ENCODE results near the gene PTPRCAP. TPM values are rescaled to one million over a fixed set of nuclear protein-coding genes. Genes with fewer than 3 reads are reported as not detected.

Gene PTPRCAP
- total RNA-seq, 1 experiment from 2014 or later: 0.37 TPM

DNA sequence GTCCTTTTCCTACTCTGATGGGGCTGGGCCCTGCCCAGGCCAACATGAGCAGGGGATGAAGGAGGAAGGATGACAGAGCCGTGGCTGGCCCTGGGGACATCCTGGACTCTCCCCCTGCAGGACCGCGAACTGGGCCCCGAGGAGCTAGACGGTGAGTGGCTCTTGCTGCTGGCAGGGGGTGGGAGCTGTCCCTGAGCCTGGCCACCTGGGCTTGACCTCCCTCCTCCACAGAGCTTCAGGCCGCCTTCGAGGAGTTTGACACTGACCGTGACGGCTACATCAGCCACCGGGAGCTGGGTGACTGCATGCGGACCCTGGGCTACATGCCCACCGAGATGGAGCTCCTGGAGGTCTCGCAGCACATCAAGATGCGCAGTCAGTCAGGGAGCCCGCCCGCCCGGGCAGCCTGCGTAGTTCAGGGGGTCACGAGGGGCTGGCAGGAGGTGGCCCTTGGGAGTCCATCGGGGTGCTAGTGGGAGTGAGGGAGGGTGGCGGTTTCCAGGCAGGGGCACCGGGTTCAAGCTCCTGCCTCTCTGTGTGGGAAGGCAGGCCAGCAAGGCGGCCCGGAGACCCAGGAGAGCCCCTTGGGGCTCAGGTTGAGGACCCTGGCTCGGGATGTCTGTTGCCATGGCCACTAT is 18.7 kb upstream of the PTPRCAP start:
- no peaks in the 10 kb centered on the region for H3K36me3 ChIP-seq
- H3K4me3 ChIP-seq: no peak overlapping the region
- no peaks in the 10 kb centered on the region; the same call in 1 of the 2 replicates for H3K9me3 ChIP-seq (replicated peaks)
- no peak for DNase-seq (ENCODE audit: low read depth in 1 of 2, low spot score in 2 of 2)
- no peaks in the 10 kb centered on the region; the same call in 1 of the 2 replicates for H3K27me3 ChIP-seq (replicated peaks)
- no peak overlapping the region for H3K27ac ChIP-seq
- H3K4me1 ChIP-seq (replicated peaks): no peaks in the 10 kb centered on the region

DNA sequence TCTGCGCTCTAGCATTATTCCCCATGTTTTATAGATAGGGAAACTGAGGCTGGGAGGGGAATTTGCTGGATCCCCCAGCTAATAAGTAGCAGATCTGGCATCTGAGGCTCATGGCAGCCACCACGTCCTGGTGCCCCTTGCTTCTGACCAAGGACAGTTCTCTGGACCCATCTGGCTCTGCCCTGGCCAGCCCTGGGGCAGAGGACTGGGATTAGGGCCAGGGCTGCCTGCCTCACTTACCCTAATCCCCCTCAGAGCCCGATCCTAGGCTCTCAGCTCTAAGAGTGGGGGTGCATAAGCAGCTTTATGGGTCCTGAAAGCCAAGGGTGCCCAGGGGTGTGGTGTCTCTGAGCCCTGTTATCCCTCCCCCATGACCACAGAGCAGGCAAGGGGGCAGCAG is 17.6 kb upstream of the PTPRCAP start, which contains the start of gene CABP4:
TSS of gene CABP4 (plus strand) at position 301 of the 400 bp plus-strand sequence. CDS start at position 371, 70 bp downstream.
- H3K4me1 ChIP-seq (replicated peaks): no peaks in the 10 kb centered on the region
- no peaks in the 10 kb centered on the region; the same call in 1 of the 2 replicates for H3K27me3 ChIP-seq (replicated peaks)
- no peak within 1 kb of the TSS for H3K27ac ChIP-seq
- H3K36me3 ChIP-seq: no peaks in the 10 kb centered on the region
- no peaks in the 10 kb centered on the region; the same call in 1 of the 2 replicates for H3K9me3 ChIP-seq (replicated peaks)
- no peak within 1 kb of the TSS for H3K4me3 ChIP-seq
- DNase-seq (ENCODE audit: low read depth in 1 of 2, low spot score in 2 of 2): no peak

DNA sequence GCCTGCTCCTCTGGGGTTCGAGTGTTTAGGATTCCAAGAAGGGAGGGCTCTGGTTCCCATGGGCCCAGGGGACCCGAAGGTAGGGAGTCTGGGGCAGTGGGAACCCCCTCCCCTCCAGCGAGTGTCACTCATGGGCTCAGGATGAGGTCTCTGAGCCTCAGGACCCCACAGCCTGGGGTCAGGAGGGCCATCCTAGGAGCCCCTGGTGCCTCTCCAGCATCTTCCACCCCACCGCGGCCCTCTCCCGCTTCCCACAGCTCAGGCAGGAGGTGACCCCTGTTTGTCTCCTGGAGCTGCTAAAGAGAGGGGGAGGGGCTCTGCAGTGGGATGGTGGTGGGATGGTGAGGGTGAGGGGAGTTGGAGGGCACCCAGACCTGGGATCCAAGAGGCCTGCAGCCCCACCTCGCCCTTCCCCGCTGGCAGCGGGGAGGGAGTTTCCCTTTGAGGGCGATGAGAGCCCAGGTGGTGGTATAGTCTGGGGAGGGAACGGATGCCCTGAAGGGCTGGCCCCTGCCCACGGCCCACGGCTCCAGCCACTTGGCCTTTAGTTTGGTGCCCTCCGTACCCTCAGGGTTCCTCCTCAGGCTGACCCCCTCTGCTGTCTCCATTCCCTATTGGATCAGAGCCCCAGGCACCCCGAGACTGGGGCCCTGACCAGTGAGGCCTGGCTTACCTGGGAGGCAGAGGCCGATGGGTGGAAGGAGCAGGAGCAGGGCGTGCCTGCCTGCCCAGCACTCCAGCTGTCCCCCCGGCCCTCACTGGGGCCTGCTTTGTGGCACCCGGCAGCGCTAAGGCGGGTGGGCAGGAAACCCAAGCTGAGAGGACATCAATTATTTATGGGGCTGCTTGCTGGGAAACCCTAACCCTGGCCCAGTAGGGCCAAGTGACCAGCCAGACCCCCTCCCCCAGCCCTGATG is 16.6 kb upstream of the PTPRCAP start:
- Histone ChIP-seq H3K4me1 (replicated peaks) (no peaks in the 10 kb centered on the region), H3K9me3 (replicated peaks) (no peaks in the 10 kb centered on the region; the same call in 1 of the 2 replicates), H3K4me3 (no peak overlapping the region), H3K27ac (no peak overlapping the region), H3K36me3 (no peaks in the 10 kb centered on the region), H3K27me3 (replicated peaks) (no peaks in the 10 kb centered on the region; the same call in 1 of the 2 replicates)
- no peak for DNase-seq (ENCODE audit: low read depth in 1 of 2, low spot score in 2 of 2)

DNA sequence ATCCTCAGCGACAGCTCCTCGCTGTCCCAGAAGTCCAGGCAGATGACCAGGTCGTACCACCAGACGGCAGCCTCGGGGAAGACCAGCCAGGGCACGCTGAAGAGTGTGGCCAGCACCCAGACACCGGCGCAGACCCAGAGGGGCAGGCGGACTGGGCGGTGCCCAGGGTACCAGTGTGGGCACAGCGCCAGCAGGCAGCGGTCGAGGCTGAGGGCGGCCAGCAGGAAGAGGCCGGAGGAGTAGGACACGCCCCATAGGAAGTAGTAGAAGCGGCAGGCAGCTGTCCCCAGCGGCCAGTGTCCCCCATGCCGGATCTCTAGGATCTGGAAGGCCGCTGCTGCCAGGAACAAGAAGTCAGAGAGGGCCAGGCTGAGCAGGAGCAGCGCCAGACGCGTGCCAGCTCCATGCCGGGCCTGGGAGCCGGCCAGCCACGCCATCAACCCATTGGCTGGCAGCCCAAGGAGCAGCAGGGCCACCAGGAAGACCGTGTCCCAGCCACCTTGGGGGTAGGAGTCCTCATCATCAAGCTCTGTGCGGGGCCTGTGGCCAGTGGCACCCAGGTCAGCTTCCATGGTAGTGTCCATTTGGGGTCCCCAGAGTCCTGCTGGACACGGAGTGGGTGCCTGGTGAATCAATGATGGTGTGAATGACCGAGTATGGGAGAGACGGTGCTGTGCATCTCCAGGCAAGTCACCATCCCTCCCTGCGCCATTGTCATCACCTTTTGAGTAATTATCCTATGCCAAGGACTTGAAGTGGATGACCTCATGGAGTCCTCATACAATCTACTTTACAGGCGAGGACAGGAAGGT is 14.9 kb upstream of the PTPRCAP start, which contains the start of gene GPR152:
TSS of gene GPR152 (minus strand) at position 589 of the 812 bp plus-strand sequence. CDS start at position 584, 5 bp downstream.
- Histone ChIP-seq H3K4me1 (replicated peaks) (peaks cover 7% of the 10 kb centered on the region), H3K27ac (no peak within 1 kb of the TSS), H3K27me3 (replicated peaks) (no peaks in the 10 kb centered on the region; the same call in 1 of the 2 replicates), H3K9me3 (replicated peaks) (no peaks in the 10 kb centered on the region; the same call in 1 of the 2 replicates), H3K4me3 (no peak within 1 kb of the TSS), H3K36me3 (no peaks in the 10 kb centered on the region)
- no peak for DNase-seq (ENCODE audit: low read depth in 1 of 2, low spot score in 2 of 2)

DNA sequence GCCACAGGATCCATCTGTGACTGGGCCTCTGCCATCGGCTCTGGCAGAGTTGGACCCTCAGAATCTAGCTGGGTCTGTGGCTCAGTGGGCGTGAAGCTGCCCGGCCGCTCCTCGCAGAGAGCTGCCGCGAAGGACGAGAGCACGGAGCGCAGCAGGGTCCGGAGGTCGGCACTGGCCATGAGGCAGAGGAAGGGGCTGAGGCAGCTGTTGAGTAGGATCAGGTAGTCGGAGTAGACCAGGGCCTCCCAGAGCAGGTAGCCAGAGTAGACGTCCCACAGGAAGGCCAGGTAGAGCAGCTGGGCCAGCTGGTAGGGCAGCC is 14.1 kb upstream of the PTPRCAP start:
- H3K4me1 ChIP-seq (replicated peaks): peaks cover 14% of the 10 kb centered on the region
- H3K36me3 ChIP-seq: no peaks in the 10 kb centered on the region
- DNase-seq (ENCODE audit: low read depth in 1 of 2, low spot score in 2 of 2): no peak
- H3K27me3 ChIP-seq (replicated peaks): no peaks in the 10 kb centered on the region
- no peak overlapping the region for H3K27ac ChIP-seq
- H3K9me3 ChIP-seq (replicated peaks): no peaks in the 10 kb centered on the region; the same call in 1 of the 2 replicates
- H3K4me3 ChIP-seq: no peak overlapping the region

DNA sequence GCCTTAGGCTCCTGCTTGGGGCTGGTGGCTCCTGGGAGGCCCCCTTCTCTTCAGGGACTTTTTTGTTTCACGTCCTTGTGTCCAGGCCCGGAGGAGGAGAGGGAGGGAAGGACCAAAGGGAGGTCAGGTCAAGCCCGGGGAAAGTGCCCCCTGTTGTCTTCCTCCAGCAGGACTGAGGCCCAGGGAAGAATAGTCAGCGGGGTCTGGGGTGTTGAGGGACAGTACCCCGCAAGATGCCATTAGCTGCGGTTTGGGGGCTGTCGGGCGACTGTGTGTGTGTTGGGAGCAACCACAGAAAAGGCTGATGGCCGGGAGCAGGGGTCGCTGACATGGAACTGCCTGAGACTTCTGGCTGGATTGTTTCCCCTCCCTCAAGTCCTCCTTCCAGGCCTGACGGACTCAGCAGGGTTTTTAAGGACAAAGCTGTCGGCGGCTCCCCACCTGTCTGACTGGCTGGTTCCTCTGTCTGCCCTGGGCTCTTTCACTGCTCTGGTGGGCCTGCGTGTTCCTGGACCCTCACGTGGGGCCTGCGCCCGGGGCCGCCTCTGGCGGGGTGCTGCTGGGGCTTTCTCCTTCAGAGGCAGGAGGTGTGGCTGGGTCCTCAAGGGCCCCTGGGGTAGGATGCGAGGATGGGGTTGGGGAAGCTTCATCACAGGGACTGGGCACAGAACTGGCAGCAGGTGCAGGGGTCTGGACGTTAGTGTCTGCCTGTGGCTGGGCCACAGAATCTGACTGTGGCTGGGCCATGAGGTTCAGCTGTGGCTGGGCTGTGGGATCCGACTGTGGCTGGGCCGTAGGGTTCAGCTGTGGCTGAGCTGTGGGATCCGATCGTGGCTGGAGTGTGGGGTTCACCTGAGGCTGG is 13.5 kb upstream of the PTPRCAP start:
- Histone ChIP-seq H3K4me1 (replicated peaks) (peaks cover 14% of the 10 kb centered on the region), H3K36me3 (no peaks in the 10 kb centered on the region), H3K9me3 (replicated peaks) (no peaks in the 10 kb centered on the region; the same call in 1 of the 2 replicates), H3K27ac (no peak overlapping the region), H3K27me3 (replicated peaks) (no peaks in the 10 kb centered on the region), H3K4me3 (no peak overlapping the region)
- DNase-seq (ENCODE audit: low read depth in 1 of 2, low spot score in 2 of 2): no peak

DNA sequence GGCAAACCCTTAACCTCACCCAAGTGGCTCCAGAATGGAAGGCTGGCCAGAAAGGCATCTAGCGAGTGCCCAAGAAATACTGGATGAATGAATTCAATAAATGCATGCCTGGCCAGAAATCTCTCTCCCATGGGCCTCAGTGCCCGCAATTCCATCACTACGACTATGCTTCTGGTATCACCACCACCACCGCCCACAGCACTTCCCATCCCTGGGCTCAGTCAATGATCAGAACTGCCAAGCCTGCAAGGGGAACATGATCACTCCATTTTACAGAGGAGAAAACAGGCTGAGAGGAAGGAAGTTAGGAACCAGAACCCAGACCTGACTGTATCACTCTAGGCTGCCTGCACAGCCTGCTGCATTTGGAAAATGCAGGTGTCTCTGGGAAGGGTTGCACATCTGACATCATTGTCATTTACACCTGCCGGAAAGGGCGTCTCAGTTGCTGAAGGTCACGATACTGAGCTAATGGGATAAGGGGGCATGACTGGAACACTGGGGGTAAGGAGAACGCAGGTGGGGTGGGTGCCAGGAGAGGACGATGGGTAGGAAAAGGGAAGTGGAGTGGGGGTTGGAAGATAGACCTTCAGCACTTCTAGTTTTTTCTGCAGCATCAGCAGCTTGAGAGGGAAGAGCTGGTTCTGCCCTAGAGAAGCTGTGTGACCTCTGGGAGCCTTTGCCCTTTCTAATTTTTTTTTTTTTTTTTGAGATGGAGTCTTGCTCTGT is 11.8 kb upstream of the PTPRCAP start:
- no peaks in the 10 kb centered on the region for H3K27me3 ChIP-seq (replicated peaks)
- H3K4me1 ChIP-seq (replicated peaks): peaks cover 14% of the 10 kb centered on the region
- H3K36me3 ChIP-seq: no peaks in the 10 kb centered on the region
- H3K9me3 ChIP-seq (replicated peaks): no peaks in the 10 kb centered on the region; the same call in 1 of the 2 replicates
- no peak for DNase-seq (ENCODE audit: low read depth in 1 of 2, low spot score in 2 of 2)
- H3K4me3 ChIP-seq: no peak overlapping the region
- H3K27ac ChIP-seq: no peak overlapping the region

DNA sequence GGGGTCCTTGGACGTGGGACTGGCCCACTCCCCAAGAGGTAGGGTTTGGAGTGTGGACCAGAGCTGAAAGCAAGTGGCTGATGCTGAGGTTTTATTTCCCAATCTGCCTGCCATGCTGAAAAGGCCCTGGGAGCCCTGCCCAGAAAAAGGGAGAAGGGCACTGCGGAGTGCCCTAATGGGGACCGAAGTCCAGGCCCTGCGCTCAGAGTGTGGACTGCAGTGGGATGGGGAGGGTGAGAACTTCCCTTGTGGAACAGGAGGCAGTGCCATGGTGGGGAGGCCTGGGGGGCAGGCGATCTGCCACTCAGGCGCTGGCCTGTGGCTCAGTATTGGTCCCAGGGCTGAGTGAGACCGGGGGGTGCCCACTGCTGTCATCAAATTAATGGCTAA is 10.7 kb upstream of the PTPRCAP start:
- H3K4me1 ChIP-seq (replicated peaks): peaks cover 22% of the 10 kb centered on the region
- no peaks in the 10 kb centered on the region; the same call in 1 of the 2 replicates for H3K9me3 ChIP-seq (replicated peaks)
- no peak for DNase-seq (ENCODE audit: low read depth in 1 of 2, low spot score in 2 of 2)
- no peaks in the 10 kb centered on the region for H3K27me3 ChIP-seq (replicated peaks)
- H3K27ac ChIP-seq: no peak overlapping the region
- no peak overlapping the region for H3K4me3 ChIP-seq
- H3K36me3 ChIP-seq: no peaks in the 10 kb centered on the region

DNA sequence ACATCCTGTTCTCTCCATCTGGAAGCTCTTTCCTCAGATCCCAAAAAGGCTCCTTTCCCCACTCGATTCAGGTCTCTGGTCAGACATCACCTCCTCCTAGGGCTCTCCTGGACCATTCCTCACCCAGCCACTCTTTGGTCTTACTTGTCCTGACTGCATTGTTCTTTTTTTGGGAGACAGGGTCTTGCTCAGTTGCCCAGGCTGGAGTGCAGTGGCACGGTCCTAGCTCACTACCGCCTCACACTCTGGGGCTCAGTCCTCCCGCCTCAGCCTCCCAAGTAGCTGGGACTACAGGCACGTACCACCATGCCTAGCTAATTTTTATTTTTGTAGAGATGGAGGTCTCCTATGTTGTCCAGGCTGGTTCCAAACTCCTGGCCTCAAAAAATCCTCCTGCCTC is 8.0 kb upstream of the PTPRCAP start:
- no peak for DNase-seq (ENCODE audit: low read depth in 1 of 2, low spot score in 2 of 2)
- Histone ChIP-seq H3K27ac (no peak overlapping the region), H3K4me1 (replicated peaks) (peaks cover 32% of the 10 kb centered on the region), H3K9me3 (replicated peaks) (no peaks in the 10 kb centered on the region), H3K27me3 (replicated peaks) (no peaks in the 10 kb centered on the region), H3K36me3 (peaks cover 26% of the 10 kb centered on the region), H3K4me3 (no peak overlapping the region)

DNA sequence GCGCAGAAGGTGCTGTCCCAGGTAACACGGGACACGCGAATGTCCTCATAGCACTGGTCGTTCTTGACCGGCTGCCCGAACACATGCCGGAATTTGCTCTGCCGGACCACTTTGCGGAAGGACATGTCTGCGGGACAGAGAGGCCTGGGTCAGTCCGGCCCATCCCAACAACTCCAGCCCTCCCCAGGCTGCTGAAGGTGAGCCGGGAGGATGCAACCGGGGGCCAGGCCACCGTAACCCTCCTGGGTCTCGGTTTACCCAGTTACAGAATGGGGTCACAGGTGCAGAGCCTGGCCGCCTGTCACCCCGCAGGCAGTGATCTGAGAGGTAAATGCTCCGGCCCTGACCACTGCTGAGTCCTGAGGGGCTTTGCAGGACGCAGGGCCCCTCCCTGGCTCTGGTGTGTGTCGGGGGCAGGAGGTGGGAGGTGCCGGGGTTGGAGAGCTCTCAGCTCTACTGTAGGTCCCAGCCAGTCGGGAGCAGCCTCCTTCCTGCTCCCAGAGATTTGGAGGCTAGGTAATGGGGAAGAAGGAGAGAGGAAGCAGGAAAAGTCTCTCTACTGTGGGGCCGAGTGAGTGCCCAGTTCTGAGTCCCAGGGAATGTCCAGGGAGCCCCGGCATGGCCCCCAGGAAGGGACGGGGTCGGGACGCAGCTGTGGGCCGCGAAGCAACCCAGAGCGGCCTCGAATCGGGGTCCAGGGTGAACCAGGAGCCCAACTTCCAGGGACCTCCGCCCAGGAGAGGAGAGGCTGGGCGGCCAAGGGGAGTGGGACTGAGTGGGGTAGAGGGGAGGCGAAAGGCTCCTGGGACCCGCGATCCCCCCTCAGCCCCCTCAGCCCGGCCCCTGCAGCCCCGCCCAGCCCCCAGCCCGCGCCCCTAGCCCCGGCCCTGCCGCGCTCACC is 5.3 kb upstream of the PTPRCAP start:
- Histone ChIP-seq H3K27ac (peak overlapping the region; percentile 73), H3K4me1 (replicated peaks) (peaks cover 30% of the 10 kb centered on the region), H3K9me3 (replicated peaks) (no peaks in the 10 kb centered on the region), H3K27me3 (replicated peaks) (no peaks in the 10 kb centered on the region), H3K4me3 (peak overlapping the region; percentile 76), H3K36me3 (peaks cover 54% of the 10 kb centered on the region)
- DNase-seq (ENCODE audit: low read depth in 1 of 2, low spot score in 2 of 2): peak in 1 of 2 experiments; percentile 42

DNA sequence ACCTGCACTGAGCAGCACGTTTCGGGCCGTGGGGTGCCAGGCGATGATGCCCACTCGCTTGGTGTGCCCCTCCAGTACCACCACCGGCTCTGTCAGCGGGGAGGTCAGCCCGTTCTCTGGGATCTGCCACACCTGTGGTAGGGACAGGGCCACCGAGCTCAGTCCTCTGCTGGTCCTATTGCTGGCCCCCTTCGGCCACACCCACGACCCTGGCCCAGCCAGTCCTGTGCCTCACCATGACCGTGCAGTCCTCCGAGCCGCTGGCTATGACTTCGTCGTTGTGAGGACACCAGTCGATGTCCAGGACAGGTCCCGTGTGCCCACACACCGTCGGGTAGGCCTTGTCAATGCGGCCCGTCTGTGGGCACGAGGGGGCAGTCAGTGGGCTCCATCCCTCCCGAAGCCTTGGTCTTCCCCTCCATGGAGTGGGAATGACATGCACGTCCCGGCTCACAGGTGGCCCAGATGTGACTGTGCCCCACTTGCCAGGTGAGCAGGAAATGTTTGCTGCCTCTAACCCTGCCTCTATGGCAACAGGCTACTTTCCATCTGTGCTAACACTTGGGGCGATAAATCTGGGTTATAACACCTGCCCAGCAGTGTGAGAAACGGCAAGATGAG is 4.4 kb upstream of the PTPRCAP start:
- Histone ChIP-seq H3K4me1 (replicated peaks) (peaks cover 21% of the 10 kb centered on the region), H3K4me3 (peak overlapping the region; percentile 76), H3K36me3 (peaks cover 60% of the 10 kb centered on the region), H3K9me3 (replicated peaks) (no peaks in the 10 kb centered on the region), H3K27me3 (replicated peaks) (no peaks in the 10 kb centered on the region), H3K27ac (no peak overlapping the region)
- DNase-seq (ENCODE audit: low read depth in 1 of 2, low spot score in 2 of 2): no peak

Measured in SJSA1 (cell line).